Caki2 (cell line): ENCODE measurements around the gene SLAMF6. TPM values are rescaled to one million over a fixed set of nuclear protein-coding genes. Genes with fewer than 3 reads are reported as not detected.
"Not testable (repeated sequence)": the region's sequence is repeated elsewhere in the genome, so short reads cannot be mapped to it uniquely, and the experiment has no call there.

Source experiments
- DNase-seq: peaks from one replicate; pipeline ENCODE4 v3.0.0-alpha.2; 2015; ENCODE audit warnings: low read depth
- in situ Hi-C: cut with HindIII; loops from 2 replicates; pipeline ENCODE4 v1.10.0; 2016; ENCODE audit warnings: low sequenced_read_pairs, low pct_unique_long_range_greater_than_20kb, mixed read lengths
- total RNA-seq: library from RNA; depleted of rRNA; stranded (reverse); fragments of >200 nt; shearing (Covaris generic); gene quantifications from 2 replicates; pipeline ENCODE4 v1.2.3, GENCODE V29; 2014; ENCODE audit warnings: low replicate concordance

SLAMF6 gene
- total RNA-seq, 1 experiment from 2014 or later, result not detected

DNA sequence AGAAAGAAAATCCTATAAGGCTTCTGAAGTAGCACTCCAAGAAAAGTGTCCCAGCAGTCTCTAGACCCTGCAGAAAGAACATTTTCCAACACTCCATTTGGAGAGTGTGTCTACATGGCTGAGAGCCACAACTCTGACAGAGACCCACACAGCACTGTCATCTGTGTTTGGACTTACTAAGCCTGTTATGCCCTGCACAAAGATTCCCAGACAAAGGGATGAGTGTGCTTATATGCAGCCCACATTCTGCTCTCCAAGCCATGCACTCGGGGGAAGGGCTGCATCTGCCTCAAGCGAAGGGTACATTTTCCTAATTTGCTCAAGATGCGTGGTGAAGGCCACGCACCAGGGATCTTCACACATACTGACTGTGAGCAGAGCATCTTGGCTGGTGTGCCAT, 24.4 kb upstream of the SLAMF6 start:
- in situ Hi-C loops, result no loop called here
- no peak for DNase-seq

DNA sequence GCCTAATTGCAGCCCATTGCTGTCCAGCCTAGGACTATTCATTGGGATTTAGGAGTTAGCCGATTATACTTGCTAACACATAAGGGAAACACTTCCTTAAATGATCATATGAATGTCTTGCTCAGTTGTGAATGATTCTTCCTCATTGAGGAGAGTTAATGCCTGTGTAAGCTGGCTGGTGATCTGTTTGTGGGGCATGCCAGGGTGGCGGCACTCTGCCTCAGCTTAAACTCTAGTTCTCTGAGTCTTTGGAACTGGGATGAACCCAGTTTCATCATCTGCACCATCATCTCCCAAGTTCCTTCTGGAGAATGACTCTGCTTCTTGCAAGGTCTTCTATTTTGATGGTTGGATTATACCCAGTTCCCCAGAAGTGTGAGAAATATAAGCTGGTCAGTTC, 23.9 kb upstream of the SLAMF6 start:
- in situ Hi-C loops, result no loop called here
- DNase-seq, result no peak

DNA sequence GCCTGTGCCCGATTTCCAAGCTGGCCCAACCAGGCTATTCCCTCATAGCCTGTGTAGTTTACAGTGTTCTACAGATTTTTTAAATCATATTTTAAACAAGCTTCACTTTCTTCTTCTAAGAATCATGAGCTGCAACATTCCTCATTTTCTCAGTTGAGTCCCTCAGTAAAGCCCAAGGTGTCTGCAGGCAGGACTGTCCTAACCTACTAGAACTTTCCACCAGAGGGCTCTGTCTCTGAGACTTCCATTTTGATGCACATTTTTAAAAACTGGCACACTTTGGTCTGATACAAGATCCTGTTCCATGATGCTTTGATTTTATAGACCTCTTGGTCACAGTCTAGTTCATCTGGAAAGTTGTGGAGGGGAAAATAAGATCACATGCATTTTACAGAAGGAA, 21.6 kb upstream of the SLAMF6 start:
- in situ Hi-C loops, result no loop called here
- no peak for DNase-seq

DNA sequence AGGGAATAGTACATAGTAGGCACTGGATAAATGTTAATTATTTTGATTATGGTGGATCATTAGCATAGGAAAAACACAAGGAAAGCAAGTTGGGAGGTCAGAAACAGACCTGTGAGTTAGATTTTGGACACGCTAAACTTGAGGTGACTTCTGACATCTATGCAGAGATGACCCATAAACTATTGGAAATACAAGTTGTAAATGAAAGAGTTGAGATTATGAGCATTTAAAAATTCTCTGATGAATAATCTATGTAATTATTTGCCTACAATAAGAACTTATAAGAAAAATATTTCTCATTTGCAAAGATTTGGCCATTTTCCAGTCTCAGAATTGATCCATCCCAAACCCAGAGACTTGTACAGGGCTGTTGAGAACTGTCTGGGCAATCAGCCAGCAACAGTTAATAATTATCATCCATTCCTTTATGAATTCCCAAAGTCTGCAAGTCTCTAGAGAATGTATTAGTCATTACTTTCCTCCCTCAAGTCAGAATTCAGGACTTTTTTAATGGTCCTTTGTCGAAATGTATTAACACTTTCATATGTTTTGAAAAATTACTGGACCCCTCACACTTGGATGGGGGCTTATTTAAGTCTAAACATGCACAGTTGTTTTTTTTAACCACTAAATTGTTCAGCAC, 19.4 kb upstream of the SLAMF6 start:
- in situ Hi-C loops, result no loop called here
- peak; percentile 58 for DNase-seq

DNA sequence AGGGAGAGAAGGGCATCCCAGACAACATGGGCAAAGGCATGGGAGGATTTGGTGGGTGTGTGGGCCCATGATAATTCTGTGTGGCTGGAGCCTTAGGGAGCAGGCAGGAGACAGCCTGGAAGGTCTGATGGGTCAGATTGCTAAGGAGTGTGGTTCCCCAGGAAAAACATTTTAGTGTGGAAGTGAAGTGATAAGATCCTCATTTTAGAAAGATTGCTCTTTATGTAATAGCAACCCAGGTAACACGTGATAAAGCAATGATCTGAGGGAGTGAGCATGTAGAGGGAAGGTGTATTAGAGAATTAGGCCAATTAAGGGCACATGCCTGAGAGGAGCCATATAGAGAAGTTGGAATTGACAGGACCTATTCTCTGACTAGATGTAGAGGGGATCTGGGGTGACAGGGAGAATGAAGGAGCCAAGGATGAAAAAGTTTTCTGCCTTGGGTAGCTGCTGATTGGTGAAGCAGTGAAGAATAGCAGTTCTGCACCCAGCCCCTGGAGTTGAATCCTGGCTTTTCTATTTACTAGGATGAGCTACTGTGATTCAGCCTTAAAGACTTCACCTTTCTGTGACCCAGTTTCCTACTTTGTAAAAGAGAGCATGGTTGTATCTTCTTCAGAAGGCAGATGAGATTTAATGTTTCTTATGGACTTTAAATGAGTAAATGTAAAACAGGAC, 18.7 kb upstream of the SLAMF6 start:
- in situ Hi-C loops, result no loop called here
- DNase-seq, result peak; percentile 39

DNA sequence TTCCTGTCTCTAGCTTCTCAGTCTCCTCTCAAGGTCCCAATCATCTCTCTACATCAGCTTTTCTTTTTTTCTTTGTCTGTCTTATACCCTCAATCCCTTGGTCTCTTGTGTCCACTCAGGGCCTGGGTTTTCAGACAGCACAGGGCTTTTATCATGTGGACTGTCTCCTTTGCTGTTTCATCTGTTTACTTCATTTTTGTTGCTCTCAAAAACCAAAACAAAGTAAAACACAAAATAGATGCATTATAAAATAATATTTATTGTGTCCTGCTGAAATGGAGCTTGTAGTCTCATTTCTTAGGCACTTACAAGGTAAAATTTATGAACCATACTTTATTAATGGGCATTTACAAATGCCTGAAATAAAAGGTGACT, 17.8 kb upstream of the SLAMF6 start:
- in situ Hi-C loops, result no loop called here
- DNase-seq, result no peak

DNA sequence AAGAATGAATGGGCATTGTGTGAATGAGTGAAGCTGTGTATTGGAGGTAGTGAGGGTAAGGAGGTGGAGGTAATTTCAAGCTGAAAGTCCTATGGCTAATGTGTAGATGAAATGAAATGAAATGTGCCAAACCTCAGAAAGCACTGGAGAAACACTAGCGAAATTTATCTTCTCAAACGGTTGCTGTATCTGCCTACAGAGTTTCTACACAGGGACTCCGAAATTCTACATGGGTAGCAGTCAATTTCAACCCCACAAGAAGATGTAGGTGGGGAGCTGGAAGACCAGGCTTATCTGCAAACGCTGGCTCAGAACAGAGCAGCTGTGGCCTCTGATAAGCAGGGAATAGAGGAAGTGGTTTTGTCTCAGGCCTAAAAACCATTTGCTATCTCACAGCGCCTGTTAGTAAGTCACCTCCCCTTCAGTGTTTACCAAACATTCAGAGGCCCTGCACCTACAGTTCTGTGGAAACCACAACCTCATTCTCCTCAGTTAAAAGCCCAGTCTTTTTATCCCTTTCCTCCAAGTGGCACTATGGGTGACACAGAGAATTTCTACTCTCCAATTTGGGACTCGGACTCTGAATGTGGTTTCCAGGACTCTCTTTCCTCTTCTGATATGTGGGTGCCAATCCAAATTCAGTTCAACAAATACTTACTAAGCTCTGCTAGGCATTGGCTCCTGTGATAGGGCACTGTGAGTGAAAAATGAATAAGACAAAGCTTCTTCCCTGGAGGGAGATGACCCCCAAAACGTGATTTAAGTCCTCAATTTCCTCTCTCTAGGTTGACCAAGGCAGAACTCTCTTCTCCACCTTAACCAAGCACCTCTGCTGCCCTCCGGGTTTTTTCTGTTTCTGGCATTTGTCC, 17.2 kb upstream of the SLAMF6 start:
- in situ Hi-C loops, result no loop called here
- DNase-seq, result no peak

DNA sequence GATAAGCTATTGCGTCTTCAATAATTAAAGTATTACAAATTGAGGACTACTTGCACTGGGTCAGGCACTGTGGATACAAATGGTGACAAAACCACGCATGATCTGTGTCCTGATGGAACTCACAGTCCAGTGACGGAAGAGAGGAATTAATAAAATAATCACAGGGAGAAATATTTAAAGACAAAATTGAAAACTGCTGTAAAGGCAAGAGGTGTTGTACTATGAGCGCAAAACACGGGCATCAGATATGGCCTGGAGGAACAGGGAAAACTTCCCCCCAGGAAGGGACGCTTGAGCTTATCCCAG, 16.6 kb upstream of the SLAMF6 start:
- in situ Hi-C loops, result no loop called here
- DNase-seq, result no peak

DNA sequence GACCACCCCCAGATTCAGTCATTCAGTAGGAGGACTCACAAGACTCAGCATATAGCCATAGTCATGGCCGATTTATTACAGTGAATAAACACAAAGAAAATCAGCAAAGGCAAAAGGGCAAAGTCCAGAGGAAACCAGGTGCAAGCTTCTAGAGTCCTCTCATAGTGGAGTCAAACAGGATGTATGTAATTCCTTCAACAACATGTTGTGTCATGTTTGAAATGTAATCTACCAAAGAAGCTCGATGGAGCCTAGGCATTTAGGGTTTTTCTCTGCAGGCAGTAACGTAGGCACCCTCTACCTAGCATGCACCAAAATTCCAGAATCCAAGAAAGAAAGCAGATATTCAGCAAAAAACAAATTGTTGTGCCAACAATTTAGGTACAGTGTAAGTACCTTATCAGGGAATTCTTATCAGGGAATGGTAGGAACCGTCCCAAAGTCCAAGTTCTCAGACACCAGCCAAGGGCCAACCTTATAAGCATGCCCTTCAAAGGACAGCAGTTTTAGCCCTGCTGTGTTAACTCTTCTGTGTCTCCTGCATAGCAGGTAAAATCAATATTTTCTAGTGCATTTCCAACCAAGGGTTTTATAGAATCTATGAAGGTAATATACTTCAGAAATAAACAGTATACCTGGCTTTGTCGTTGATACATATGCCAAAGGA, 16.1 kb upstream of the SLAMF6 start:
- no peak for DNase-seq
- in situ Hi-C loops, result no loop called here

DNA sequence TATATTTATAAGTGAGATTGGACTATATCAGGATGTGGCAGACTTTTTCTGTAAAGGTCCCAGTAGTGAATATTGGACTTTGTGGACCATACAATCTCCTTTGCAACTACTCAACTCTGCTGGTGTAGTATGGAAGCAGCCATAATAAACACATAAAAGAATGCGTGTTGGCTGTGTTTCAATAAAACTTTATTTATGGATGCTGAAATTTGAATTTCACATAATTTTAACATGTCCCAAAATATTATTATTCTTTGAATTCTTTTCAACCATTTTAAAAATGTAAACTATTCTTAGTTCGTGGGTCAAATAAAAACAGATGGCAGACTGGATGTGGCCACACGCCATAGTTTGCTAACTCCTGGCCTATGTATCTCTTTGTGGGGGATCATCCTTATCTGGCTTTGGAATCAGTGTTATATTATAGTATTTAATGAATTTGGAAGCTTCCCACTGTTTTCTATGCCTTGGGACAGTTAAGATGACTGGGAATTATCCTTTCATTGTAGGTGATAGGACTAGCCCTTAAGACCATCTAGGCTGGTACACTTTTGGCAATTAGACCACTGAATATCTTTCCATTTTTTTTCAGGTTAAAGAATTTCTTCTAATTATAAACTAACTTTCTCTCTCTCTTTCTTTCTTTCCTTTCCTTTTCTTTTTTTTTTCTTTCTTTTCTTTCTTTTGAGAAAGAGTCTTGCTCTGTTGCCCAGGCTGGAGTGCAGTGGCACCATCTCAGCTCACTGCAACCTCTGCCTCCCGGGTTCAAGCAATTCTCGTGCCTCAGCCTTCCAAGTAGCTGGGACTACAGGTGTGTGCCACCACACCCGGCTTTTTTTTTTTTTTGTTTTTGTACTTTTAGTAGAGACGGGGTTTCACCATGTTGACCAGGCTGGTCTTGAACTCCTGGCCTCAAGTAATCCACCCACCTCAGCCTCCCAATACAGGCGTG, 14.9 kb upstream of the SLAMF6 start:
- no peak for DNase-seq
- in situ Hi-C loops, result no loop called here

DNA sequence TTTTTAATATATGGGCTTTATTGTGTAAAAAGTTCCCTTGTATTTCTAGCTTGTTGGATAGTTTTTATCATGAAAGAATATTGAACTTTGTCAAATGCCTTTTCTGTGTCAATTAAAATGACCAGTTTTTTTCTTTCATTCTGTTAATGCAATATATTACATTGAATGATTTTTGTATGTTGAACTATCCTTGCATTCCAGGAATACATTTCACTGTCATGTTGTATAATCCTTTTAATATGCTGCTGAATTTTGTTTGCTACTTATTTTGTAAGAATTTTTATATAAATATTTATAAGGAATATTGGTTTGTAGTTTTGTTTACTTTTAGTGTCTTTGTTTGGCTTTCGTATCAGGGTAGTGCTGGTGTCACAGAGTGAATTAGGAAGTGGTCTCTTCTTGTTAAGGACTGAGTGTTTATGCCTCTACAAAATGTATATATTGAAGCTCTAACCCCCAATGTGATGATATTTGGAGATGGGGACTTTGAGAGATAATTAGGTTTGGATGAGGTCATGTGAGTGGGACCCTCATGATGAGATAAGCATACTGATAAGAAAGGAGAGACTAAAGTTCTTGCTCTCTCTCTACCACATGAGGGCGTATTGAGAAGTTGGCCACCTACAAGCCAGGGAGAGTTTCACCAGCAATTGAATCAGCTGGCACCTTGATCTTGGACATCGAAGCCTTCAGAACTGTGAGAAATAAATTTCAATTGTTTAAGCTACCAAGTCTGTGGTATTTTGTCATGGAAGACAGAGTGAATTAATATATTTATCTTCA, 12.0 kb upstream of the SLAMF6 start:
- DNase-seq, result no peak
- in situ Hi-C loops, result no loop called here

DNA sequence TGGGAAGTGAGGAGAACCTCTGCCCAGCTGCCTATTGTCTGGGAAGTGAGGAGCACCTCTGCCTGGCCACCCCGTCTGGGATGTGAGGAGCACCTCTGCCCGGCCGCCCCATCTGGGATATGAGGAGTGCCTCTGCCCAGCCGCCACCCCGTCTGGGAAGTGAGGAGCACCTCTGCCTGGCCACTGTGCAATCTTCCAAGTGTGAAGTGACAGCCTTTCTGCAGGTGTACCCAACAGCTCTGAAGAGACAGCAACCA, 9.4 kb upstream of the SLAMF6 start:
- DNase-seq, in situ Hi-C loops: not testable (repeated sequence)

DNA sequence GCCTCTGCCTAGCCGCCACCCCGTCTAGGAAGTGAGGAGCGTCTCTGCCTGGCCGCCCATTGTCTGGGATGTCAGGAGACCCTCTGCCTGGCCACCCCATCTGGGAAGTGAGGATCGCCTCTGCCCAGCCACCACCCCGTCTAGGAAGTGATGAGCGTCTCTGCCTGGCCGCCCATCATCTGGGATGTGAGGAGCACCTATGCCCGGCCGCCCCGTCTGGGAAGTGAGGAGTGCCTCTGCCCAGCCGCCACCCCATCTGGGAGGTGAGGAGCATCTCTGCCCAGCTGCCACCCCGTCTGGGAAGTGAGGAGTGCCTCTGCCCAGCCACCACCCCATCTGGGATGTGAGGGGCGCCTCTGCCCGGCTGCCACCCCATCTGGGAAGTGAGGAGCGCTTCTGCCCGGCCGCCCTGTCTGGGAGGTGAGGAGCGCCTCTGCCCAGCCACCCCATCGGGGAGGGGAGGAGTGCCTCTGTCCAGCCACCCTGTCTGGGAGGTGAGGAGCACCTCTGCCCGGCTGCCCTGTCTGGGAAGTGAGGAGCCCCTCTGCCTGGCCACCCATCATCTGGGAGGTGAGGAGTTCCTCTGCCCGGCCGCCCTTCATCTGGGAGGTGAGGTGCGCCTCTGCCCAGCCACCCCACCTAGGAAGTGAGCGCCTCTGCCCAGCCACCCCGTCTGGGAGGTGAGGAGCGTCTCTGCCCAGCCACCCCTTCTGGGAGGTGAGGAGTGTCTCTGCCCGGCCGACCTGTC, 8.9 kb upstream of the SLAMF6 start:
- DNase-seq, in situ Hi-C loops: not testable (repeated sequence)

DNA sequence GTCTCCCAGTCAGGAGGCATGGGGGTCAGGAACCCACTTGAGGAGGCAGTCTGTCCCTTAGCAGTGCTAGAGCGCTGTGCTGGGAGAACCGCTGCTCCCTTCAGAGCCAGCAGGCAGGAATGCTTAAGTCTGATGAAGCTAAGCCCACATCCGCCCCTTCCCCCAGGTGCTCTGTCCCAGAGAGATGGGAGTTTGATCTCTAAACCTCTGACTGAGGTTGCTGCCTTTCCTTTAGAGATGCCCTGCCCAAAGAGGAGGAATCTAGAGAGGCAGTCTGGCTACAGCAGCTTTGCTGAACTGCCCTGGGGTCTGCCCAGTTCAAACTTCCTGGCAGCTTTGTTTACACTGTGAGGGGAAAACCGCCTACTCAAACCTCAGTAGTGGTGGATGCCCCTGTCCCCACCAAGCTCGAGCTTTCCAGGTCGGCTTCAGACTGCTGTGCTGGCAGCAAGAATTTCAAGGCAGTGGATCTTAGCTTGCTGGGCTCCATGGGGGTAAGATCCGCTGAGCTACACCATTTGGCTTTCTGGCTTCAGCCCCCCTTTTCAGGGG, 6.4 kb upstream of the SLAMF6 start:
- in situ Hi-C loops, DNase-seq: not testable (repeated sequence)

DNA sequence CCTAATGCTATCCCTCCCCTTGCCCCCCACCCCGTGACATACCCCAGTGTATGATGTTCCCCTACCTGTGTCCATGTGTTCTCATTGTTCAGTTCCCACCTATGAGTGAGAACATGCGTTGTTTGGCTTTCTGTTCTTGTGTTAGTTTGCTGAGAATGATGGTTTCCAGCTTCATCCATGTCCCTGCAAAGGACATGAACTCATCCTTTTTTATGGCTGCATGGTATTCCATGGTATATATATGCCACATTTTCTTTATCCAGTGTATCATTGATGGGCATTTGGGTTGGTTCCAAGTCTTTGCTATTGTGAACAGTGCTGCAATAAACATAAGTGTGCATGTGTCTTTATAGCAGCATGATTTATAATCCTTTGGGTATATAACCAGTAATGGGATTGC, 734 bp upstream of the SLAMF6 start:
- in situ Hi-C loops, DNase-seq: not testable (repeated sequence)

DNA sequence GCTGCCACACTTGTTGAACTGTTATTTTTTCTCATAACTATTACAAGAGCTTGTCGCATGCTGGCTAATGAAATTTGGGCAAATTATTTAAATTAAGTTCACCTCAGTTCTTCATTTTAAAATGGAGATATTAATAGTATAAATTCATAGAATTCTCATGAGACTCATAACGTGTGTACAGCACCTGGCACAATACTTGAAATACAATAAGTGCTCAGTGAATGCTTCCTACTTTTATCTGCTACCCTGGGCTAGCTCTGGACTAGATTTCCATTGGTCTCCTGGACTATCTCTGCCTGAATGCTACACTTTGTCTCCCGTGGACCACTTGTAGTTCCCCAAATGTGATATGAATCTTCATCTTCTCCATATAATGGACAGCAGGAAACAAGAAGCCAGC, 919 bp downstream of the SLAMF6 start:
- in situ Hi-C loops, result no loop called here
- DNase-seq, result no peak

DNA sequence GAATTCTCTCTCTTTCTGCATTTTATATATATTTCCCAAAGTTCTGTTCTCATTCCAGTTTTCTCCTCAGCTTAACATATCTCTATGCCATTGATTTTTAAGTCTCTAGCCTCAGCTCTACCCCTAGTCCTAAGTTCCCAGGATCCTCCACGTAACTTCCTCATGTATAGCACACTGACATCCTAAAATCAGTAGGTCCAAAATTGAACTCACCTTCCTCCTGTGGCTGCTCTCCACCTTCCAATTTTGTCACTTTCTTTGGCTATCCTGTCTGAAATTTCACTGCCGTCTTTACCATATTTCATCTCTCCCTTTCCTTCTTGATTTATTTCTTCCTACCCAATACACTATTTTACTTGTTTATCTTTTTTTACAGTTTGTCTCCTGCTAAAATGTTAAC, 1.5 kb downstream of the SLAMF6 start:
- in situ Hi-C loops, result no loop called here
- DNase-seq, result no peak
